GM12864 (cell line): ENCODE measurements around the gene MCTP2.
"Not testable (repeated sequence)": the region's sequence is repeated elsewhere in the genome, so short reads cannot be mapped to it uniquely, and the experiment has no call there.

Experiments
- DNase-seq: peaks from one replicate; pipeline ENCODE4 v3.0.0-alpha.2; 2011; ENCODE audit warnings: low read depth
- H3K4me3 ChIP-seq: 2 replicates; pipeline ENCODE4 v1.5.1; 2011; ENCODE audit warnings: mild to moderate bottlenecking, low read depth, low read length, control low read depth
- TF ChIP-seq, protein P1 (sequence below): IDR thresholded peaks from 2 replicates; pipeline ENCODE4 v1.5.1; 2011; ENCODE audit warnings: low read depth, mild to moderate bottlenecking, moderate library complexity, low read length, control low read depth, inconsistent platforms; ENCODE audit errors: missing control alignments

The MCTP2 gene

DNA sequence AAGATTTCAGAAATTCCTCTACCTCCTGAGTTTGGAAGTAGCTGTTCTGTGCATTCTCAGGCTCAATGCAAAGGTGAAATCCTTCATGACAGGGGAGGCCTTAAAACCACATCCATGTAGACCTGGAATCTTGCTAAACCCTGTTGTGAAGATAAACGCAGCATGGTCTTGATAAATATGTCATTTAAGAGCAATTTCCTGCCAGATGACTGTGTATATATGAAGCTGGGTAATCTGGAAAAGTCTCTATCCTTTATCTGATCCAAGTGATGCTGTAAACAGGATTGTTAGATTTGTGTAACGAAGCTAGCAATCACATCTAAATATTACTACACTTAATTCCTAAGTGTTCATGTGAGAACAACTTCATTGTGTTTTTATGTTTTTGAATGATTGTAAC lies 9.1 kb downstream of the MCTP2 start:
- TF ChIP-seq, protein P1, sequence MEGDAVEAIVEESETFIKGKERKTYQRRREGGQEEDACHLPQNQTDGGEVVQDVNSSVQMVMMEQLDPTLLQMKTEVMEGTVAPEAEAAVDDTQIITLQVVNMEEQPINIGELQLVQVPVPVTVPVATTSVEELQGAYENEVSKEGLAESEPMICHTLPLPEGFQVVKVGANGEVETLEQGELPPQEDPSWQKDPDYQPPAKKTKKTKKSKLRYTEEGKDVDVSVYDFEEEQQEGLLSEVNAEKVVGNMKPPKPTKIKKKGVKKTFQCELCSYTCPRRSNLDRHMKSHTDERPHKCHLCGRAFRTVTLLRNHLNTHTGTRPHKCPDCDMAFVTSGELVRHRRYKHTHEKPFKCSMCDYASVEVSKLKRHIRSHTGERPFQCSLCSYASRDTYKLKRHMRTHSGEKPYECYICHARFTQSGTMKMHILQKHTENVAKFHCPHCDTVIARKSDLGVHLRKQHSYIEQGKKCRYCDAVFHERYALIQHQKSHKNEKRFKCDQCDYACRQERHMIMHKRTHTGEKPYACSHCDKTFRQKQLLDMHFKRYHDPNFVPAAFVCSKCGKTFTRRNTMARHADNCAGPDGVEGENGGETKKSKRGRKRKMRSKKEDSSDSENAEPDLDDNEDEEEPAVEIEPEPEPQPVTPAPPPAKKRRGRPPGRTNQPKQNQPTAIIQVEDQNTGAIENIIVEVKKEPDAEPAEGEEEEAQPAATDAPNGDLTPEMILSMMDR: no peak
- no peak for DNase-seq

DNA sequence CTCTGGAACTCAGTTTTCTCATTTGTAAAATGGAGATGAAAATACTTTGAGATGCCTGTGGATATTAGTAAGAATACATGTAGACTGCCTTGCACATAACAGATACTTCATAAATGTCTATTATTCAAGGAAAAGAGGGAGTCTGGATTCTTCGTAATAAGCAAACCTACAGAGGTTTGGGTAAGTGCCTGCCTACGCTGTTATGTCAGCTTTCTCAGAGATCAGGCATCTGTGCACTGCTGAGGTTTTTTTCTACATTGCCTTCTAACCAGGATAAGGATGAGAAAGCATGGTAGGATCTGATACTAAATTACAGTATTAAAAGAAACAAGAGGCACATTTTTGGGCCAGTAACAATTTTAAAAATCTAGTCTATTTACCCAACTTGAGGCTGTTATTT lies 10.9 kb downstream of the MCTP2 start:
- TF ChIP-seq, protein P1: no peak
- H3K4me3 ChIP-seq: no peak overlapping the region
- no peak for DNase-seq

More for the DNA sequence above, 9.1 kb downstream of the MCTP2 start:
- H3K4me3 ChIP-seq: no peak overlapping the region

DNA sequence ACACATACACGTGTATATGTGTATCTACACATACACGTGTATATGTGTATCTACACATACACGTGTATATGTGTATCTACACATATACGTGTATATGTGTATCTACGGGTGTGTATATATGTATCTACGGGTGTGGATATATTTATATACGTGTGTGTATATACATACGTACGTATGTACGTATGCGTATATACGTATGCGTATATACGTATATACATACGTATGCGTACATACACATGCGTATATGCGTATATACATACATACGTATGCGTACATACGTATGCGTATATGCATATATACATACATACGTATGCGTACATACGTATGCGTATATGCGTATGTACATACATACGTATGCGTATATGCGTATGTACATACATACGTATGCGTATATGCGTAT lies 11.6 kb downstream of the MCTP2 start:
- H3K4me3 ChIP-seq, DNase-seq: not testable (repeated sequence)

DNA sequence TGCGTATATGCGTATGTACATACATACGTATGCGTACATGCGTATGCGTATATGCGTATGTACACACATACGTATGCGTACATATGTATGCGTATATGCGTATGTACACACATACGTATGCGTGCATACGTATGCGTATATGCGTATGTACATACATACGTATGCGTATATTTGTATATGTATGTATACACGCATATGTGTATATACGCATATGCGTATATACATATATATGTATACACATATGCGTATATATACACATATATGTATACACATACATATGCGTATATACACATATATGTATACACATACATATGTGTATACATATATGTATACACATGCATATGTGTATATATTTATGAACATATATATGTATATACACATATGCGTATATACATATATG lies 12.1 kb downstream of the MCTP2 start:
- TF ChIP-seq, protein P1: no peak
- no peak overlapping the region for H3K4me3 ChIP-seq
- no peak for DNase-seq

DNA sequence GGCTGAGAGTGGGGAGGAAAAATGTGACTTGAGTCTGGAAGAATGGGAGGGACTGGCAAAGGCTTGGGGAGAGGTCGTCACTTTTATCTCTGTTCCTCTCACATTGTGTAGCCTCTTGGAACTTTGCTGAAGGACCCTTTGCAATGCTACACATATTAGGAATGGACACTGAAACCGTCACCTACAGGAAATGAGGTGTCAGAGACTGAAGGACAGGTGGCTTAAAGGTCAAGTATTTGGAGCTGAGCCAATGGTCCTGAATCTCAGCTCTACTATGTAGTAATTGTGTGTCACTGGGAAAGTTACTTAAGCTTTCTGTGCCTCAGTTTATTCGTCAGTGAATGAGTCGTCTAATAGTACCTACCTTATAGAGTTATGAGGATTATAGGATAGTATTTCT lies 14.7 kb downstream of the MCTP2 start:
- no peak overlapping the region for H3K4me3 ChIP-seq
- DNase-seq: no peak
- TF ChIP-seq, protein P1: no peak

DNA sequence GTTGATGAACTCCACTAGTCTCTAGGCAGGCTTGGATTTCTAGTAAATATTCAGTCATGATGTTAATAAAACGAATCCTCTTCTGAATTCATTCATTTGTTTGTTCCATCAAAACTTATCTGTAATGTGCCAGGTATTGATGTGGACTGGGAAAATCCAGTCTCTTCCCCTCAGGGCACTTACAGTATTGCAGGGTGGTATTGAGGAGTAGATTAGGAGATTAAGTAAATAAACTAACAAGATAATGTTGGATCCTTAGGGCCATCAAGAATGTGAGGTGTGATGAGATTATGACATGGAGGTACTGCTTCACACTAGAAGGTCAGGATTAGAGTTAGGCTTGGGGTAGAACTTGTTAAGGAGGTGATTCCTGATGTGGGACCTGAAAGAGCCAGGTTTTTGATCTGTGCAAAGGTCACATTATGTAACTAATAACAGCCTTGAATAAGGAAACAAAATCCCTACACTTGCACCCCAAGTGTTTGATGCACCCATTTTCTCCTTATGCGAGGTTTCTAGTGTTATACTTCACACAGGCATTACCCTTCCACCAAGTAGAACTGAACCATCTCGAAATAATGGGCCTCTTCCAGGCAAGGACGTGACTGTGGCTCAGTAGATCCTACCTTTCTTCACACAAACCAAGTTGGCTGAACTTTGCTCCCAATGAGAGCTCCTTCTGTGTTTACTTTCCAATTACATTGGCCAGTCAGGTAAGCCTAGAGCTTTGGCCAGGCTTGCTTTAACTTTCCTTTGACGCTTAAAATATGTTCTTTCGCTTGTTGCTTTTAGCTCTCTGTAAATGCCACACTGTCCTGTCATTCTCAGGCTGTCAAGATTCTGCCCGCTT lies 16.7 kb downstream of the MCTP2 start:
- DNase-seq: no peak
- TF ChIP-seq, protein P1: peak; percentile 11
- H3K4me3 ChIP-seq: no peak overlapping the region

DNA sequence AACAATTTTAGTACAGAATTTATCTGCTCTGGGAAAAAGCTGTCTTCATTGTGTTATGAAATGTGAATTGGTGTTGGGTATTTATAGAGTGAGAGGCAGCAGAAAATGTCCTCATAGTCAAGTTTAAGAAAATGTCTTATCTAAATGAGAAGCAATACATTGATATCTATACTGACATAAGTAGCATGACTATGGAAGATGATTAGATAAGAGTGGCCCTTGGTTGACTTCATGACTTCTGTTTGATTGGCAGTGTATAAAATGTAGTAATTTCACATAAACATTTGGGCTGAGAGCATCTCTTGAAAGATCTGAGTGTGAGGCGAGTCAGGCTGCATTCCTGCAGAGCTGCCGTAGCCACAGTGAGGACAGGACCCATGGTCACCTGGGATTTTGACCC lies 19.4 kb downstream of the MCTP2 start:
- TF ChIP-seq, protein P1: no peak
- no peak for DNase-seq
- H3K4me3 ChIP-seq: no peak overlapping the region
